BJ (cell line): ENCODE data around the gene SKP1. TPM values are rescaled to one million over a fixed set of nuclear protein-coding genes. Genes with fewer than 3 reads are reported as not detected.
"Not testable (repeated sequence)": the region's sequence is repeated elsewhere in the genome, so short reads cannot be mapped to it uniquely, and the experiment has no call there.

Source experiments
- CTCF ChIA-PET: fragments of 350-600 bp; formaldehyde crosslinking; extraction: SDS; loops from one replicate; lab custom pipeline; 2021; ENCODE audit warnings: antibody characterized with exemption, inconsistent platforms; lab: Yijun Ruan, JAX
- POLR2A ChIA-PET: fragments of 300-600 bp; sonication (Branson Sonifier 250); formaldehyde crosslinking; extraction: SDS; loops from one replicate; lab custom pipeline; 2021; ENCODE audit warnings: antibody characterized with exemption; lab: Charles Lee
- DNase-seq: peaks from one replicate; pipeline ENCODE4 v3.0.0-alpha.2; 2011; ENCODE audit warnings: low read depth
- H3K27me3 ChIP-seq: 2 replicates; pipeline ENCODE4 v1.6.0; 2011; ENCODE audit warnings: low read length; ENCODE audit not compliant: control insufficient read depth, insufficient read depth
- H3K36me3 ChIP-seq: 2 replicates; pipeline ENCODE4 v1.5.1; 2011; ENCODE audit warnings: low read length; ENCODE audit not compliant: control insufficient read depth, insufficient read depth
- H3K4me3 ChIP-seq: 2 replicates; pipeline ENCODE4 v1.5.1; 2011; ENCODE audit warnings: low read depth, mild to moderate bottlenecking, control low read depth, low read length
- CTCF ChIP-seq: IDR thresholded peaks from 2 replicates; pipeline ENCODE4 v1.5.1; 2011; ENCODE audit warnings: low read depth, mild to moderate bottlenecking, control low read depth, inconsistent platforms, low read length, moderate library complexity; ENCODE audit not compliant: insufficient read depth
- polyA plus RNA-seq: library from polyadenylated mRNA; depleted of rRNA; stranded (reverse); fragments of >200 nt; gene quantifications from 2 replicates; pipeline ENCODE4 v1.2.3, GENCODE V29; 2011

SKP1 gene
- polyA plus RNA-seq, 1 experiment = 183 TPM

- no peak for DNase-seq
- TF ChIP-seq CTCF = no peak
- ChIA-PET CTCF (interaction anchor here (1.2 to 3.0 kb wide), 5 partner anchors 9 to 21 kb away, joined by 3 to 18 read pairs (median 5); no protein-coding TSS in a partner anchor), POLR2A (interaction anchor here (0.6 kb wide), 1 partner anchor 15 kb away, joined by 4 read pairs; no protein-coding TSS in a partner anchor)
- no peak overlapping the region for H3K4me3 ChIP-seq
- H3K27me3 ChIP-seq = no peaks in the 10 kb centered on the region
- peaks cover 9% of the 10 kb centered on the region for H3K36me3 ChIP-seq
These were observed 15.0 kb downstream of the SKP1 start for GRCh38 chr5:134161513-134162395.

- no peak overlapping the region for H3K4me3 ChIP-seq
- ChIA-PET POLR2A (interaction anchor here (0.6 kb wide), 1 partner anchor 689 kb away, joined by 3 read pairs; no protein-coding TSS in a partner anchor), CTCF (interaction anchor here (0.5 to 5.2 kb wide), 8 partner anchors 8 to 1363 kb away, joined by 3 to 52 read pairs (median 10); no protein-coding TSS in a partner anchor)
- peaks cover 11% of the 10 kb centered on the region for H3K36me3 ChIP-seq
- no peak for TF ChIP-seq CTCF
- H3K27me3 ChIP-seq = no peaks in the 10 kb centered on the region
- DNase-seq = no peak
These were observed 23.1 kb downstream of the SKP1 start for GRCh38 chr5:134153657-134154056.

GRCh38 chr5:134153241-134153640 lies 23.5 kb downstream of the SKP1 start:
- H3K4me3 ChIP-seq = no peak overlapping the region

GRCh38 chr5:134152173-134152832 lies 24.4 kb downstream of the SKP1 start:
- CTCF ChIA-PET = interaction anchor here (0.7 to 5.2 kb wide), 5 partner anchors 10 to 112 kb away, joined by 3 to 52 read pairs (median 13); no protein-coding TSS in a partner anchor
- POLR2A ChIA-PET, DNase-seq, H3K36me3 ChIP-seq, H3K4me3 ChIP-seq, H3K27me3 ChIP-seq: not testable (repeated sequence)

More at GRCh38 chr5:134153241-134153640, 23.5 kb downstream of the SKP1 start:
- ChIA-PET CTCF (interaction anchor here (1.8 to 5.2 kb wide), 5 partner anchors 8 to 113 kb away, joined by 8 to 52 read pairs (median 13); no protein-coding TSS in a partner anchor), POLR2A (interaction anchor here (0.6 kb wide), 1 partner anchor 689 kb away, joined by 3 read pairs; no protein-coding TSS in a partner anchor)
- Histone ChIP-seq H3K27me3 (no peaks in the 10 kb centered on the region), H3K36me3 (peaks cover 11% of the 10 kb centered on the region)
- no peak for TF ChIP-seq CTCF
- no peak for DNase-seq

- CTCF ChIA-PET = interaction anchor here (1.8 to 5.2 kb wide), 4 partner anchors 10 to 112 kb away, joined by 13 to 52 read pairs (median 18); no protein-coding TSS in a partner anchor
- Histone ChIP-seq H3K36me3 (peaks cover 10% of the 10 kb centered on the region), H3K4me3 (no peak overlapping the region), H3K27me3 (no peaks in the 10 kb centered on the region)
- no peak for DNase-seq
- POLR2A ChIA-PET = no interaction called here
- no peak for TF ChIP-seq CTCF
These were observed 25.0 kb downstream of the SKP1 start for GRCh38 chr5:134151723-134152122.
